UCSD-AML1 (cell line): Measurements from ENCODE around the gene DHDDS.
"Not testable (repeated sequence)": the region's sequence is repeated elsewhere in the genome, so short reads cannot be mapped to it uniquely, and the experiment has no call there.

ENCODE experiments used
- DNase-seq: peaks from one replicate; lab custom pipeline; 2025; ENCODE audit not compliant: unreplicated experiment; lab: John Stamatoyannopoulos, UW

Gene DHDDS

DNA sequence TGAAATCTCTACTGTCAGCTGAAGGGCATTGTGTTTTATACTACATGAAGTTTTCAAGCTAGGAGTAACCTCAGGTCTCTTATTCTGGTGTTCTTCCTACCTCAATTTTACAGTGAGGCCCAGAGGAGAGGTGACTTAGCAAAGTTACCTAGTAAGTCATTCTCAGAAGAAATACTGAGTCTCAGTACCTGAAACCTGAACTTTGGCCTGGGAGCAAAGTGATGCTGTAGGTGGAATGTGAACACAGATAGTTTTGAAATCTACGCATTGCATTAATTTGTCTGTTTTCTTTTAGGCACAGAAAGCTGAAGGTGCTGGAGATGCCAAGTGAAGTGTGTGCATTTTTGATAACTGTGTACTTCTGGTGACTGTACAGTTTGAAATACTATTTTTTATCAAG is 42.7 kb downstream of the DHDDS start:
- no peak for DNase-seq

DNA sequence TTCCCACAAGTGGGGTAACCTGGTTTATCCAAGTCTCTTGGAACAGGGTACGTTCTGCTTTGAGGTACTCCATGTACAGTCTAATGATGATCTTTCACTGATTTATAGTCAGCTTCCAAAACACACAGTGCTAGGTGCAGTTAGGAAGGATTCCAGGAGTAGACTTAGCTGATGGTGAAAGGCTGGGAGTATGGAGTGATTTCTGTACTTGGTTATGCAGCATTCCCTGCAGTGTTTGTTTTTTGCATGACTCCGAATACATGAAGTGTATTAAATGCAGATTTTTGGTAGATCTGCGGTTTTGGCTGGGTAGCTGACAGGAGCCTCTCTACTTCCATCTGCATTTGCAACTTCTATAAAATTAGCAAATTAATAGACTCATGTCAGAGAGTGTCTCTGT is 43.9 kb downstream of the DHDDS start:
- DNase-seq = no peak

GRCh38 chr1:26476958-26477357 is 44.8 kb downstream of the DHDDS start:
- no peak for DNase-seq

DNA sequence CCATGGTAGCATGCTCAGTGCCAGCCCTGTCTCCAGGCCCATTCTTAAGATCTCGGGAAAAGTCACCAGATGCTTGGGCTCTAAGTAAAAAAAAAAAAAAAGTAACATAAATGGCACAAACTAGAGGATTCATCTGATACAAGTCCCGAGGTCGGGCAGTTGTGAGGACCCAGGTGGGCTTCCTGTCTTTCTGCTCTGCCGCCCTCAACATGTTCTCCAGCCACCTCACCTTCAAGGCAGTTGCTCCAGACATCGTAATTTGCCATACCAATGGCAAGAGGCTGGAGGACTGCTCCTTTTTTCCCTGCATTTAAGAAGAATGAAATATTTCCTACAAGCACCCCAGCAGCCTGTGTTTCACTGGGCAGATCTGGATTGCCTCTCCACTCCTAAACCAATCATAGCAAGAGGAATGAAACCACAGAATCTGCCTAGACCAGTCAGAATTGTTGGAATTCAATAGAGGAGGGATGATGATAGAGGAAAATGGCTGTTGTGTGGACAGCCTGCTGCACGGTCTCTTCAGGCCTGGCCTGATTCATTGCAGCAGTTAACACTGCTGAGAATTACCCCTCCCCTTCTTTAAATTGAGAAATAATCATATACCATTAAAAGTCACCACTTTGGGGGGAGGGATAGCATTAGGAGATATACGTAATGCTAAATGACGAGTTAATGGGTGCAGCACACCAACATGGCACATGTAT is 45.5 kb downstream of the DHDDS start:
- DNase-seq = no peak

- no peak for DNase-seq
These were observed 46.0 kb downstream of the DHDDS start for GRCh38 chr1:26478159-26478558.

- DNase-seq = no peak
These were observed 46.9 kb downstream of the DHDDS start for GRCh38 chr1:26478988-26479387.

- DNase-seq = no peak
These were observed 50.8 kb downstream of the DHDDS start for GRCh38 chr1:26482921-26483320.

- DNase-seq = no peak
These were observed 51.9 kb downstream of the DHDDS start for GRCh38 chr1:26483980-26484379.

GRCh38 chr1:26490155-26490554 is 58.0 kb downstream of the DHDDS start:
- no peak for DNase-seq

- DNase-seq = no peak
These were observed 61.1 kb downstream of the DHDDS start for GRCh38 chr1:26493267-26493666.

- no peak for DNase-seq
These were observed 61.8 kb downstream of the DHDDS start for GRCh38 chr1:26493938-26494337.

GRCh38 chr1:26496861-26497260 is 64.7 kb downstream of the DHDDS start:
- DNase-seq = peak; percentile 21

GRCh38 chr1:26498894-26499293 is 66.8 kb downstream of the DHDDS start:
- no peak for DNase-seq

- DNase-seq = peak; percentile 92
These were observed 68.5 kb downstream of the DHDDS start for GRCh38 chr1:26500488-26501175.

DNA sequence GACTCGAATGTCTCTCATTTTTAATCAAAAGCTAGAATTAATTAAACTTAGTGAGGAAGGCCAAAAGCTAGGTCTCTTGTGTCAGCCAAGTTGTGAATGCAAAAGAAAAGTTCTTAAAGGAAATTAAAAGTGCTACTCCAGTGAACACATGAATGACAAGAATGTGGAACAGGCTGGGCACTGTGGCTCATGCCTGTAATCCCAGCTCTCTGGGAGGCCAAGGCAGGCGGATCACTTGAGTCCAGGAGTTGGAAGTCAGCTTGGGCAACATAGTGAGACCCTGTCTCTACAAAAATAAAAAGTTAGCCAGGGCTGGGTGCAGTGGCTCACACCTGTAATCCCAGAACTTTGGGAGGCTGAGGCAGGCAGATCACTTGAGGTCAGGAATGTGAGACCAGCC is 78.6 kb downstream of the DHDDS start:
- not testable (repeated sequence) for DNase-seq

DNA sequence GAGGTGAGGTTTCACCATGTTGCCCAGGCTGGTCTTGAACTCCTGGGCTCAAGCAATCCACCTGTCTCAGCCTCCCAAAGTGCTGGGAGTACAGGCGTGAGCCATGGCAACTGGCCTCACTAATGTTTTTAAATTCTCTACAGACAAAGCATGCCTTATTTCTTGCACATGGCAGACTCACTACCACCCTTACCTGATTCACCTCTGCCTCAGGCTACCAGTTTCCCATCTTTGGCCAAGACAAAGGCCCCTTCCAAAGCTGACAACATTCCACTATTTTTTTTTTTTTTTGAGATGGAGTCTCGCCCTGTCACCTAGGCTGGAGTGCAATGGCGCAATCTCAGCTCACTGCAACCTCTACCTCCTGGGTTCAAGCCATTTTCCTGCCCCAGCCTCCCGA is 83.7 kb downstream of the DHDDS start:
- DNase-seq = not testable (repeated sequence)

- DNase-seq = no peak
These were observed 85.1 kb downstream of the DHDDS start for GRCh38 chr1:26516987-26517765.

GRCh38 chr1:26517766-26518049 is 85.6 kb downstream of the DHDDS start:
- DNase-seq = no peak

- no peak for DNase-seq
These were observed 86.2 kb downstream of the DHDDS start for GRCh38 chr1:26518355-26518754.

- no peak for DNase-seq
These were observed 88.2 kb downstream of the DHDDS start for GRCh38 chr1:26520339-26520738.
